Epithelial cell of alveolus of lung (primary cell): ENCODE data around the gene EXO5. TPM values are rescaled to one million over a fixed set of nuclear protein-coding genes. Genes with fewer than 3 reads are reported as not detected.

Source experiments
- total RNA-seq: library from RNA; depleted of rRNA; stranded (reverse); fragments of >200 nt; gene quantifications from 2 replicates; pipeline ENCODE4 v1.2.1, GENCODE V29; 2015

EXO5 gene, protein sequence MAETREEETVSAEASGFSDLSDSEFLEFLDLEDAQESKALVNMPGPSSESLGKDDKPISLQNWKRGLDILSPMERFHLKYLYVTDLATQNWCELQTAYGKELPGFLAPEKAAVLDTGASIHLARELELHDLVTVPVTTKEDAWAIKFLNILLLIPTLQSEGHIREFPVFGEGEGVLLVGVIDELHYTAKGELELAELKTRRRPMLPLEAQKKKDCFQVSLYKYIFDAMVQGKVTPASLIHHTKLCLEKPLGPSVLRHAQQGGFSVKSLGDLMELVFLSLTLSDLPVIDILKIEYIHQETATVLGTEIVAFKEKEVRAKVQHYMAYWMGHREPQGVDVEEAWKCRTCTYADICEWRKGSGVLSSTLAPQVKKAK
- total RNA-seq = 9.1 and 25.4 TPM in 2 replicates

GRCh38 chr1:40508375-40509341, at the start of gene EXO5:
Gene EXO5, plus strand, starts transcription at chr1:40508767. Its CDS starts 5,778 bp downstream, at chr1:40514545.

DNA sequence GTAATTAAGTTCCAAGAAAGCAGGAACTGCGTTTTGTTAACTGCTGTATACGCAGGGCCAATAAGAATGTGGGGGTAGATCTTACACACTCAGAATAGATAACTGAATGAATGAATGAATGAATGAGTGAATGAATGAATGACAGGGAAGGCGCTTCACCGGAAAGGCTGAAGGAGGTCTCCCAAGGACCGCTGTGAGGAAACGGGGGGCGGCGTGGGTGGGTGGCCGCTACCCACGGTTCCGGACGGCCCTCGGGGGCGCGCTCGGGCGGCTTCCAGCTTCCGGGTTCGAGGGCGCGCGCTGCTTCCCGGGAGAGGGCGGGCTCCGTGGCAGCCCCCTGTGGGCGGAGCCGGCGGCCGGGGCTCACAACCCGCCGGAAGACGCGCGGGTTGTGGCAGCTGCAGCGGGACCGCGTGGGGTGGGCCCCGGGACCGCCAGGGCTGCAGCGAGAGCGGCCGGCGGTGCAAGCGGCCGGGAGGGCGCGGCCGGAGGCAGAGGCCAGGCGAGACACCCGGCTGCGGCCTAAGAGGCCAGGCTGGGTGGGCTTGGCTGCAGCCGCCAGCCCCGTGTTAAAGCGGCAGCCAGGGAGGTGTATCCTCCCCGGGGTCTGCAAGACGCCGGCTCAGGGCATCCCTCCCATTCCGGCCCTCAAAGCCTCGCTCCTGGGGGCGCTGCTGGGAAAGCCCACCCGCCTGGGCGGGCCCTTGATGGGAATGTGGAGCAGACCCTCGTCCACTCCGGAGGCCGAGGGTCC, 31.5 kb upstream of the EXO5 start, which contains the start of gene ZFP69:
Gene ZFP69, plus strand, starts transcription at position 367 of the 754 bp plus-strand sequence. CDS start 2,072 bp downstream, outside the sequence.

GRCh38 chr1:40531381-40532061, 23.0 kb downstream of the EXO5 start, which contains the start of gene ZNF684:
Gene ZNF684, plus strand, starts transcription at chr1:40531637. Its CDS starts 1,530 bp downstream, at chr1:40533167.

Other genes with a start within 250 kb of the EXO5 start
- 3.4 and 10.5 TPM in 2 replicates for gene COL9A2, start 191.5 kb upstream of the EXO5 start, total RNA-seq
- gene SMAP2, start 135.0 kb upstream of the EXO5 start, total RNA-seq = 21.3 and 22.0 TPM in 2 replicates
- gene ZFP69B, start 58.3 kb upstream of the EXO5 start, total RNA-seq = 0.32 and 4.5 TPM in 2 replicates
- 3.0 TPM in 2 replicates for gene ZFP69, start 31.5 kb upstream of the EXO5 start, total RNA-seq
- 4.6 and 5.0 TPM in 2 replicates for gene ZNF684, start 22.9 kb downstream of the EXO5 start, total RNA-seq
- 0.16 and 0.52 TPM in 2 replicates for gene RIMS3, start 156.9 kb downstream of the EXO5 start, total RNA-seq
- gene NFYC, start 182.9 kb downstream of the EXO5 start, total RNA-seq = 32.7 and 38.5 TPM in 2 replicates